Panc1 (cell line): ENCODE data around the gene ERC2. TPM values are rescaled to one million over a fixed set of nuclear protein-coding genes. Genes with fewer than 3 reads are reported as not detected.

Source experiments
- ATAC-seq: fragments of 200-7000 bp; cut with Tn5 transposase; 2 replicates; pipeline ENCODE4 v1.9.1; 2020; ENCODE audit warnings: mild to moderate bottlenecking, moderate library complexity
- BruUV-seq: library from RNA; stranded (reverse); fragments of 400-500 nt; replicated peaks from 2 replicates; lab custom pipeline; 2021; lab: Mats Ljungman, UMichigan
- CTCF ChIA-PET: fragments of 300-600 bp; sonication (Branson Sonifier 250); formaldehyde crosslinking; loops from one replicate; lab custom pipeline; 2022; ENCODE audit warnings: antibody characterized with exemption; lab: Charles Lee
- POLR2A ChIA-PET: fragments of 300-600 bp; sonication (Branson Sonifier 250); formaldehyde crosslinking; loops from one replicate; lab custom pipeline; 2022; ENCODE audit warnings: antibody characterized with exemption; lab: Charles Lee
- DNase-seq: peaks from one replicate; pipeline ENCODE4 v3.0.0-alpha.2; 2010; ENCODE audit warnings: low read depth, low spot score
- H3K27ac ChIP-seq: 2 replicates; pipeline ENCODE4 v1.5.1; 2011; ENCODE audit warnings: mild to moderate bottlenecking, low read length, inconsistent platforms
- H3K27me3 ChIP-seq: fragments of 200-500 bp; sonication (Bioruptor generic); 2 replicates; pipeline ENCODE4 v1.6.0; 2014; ENCODE audit warnings: low read length, inconsistent platforms; ENCODE audit not compliant: control insufficient read depth, insufficient read depth
- H3K36me3 ChIP-seq: fragments of 200-500 bp; sonication (Bioruptor generic); 2 replicates; pipeline ENCODE4 v1.5.1; 2014; ENCODE audit warnings: inconsistent platforms, mild to moderate bottlenecking, low read length, moderate library complexity; ENCODE audit not compliant: control insufficient read depth, insufficient read depth
- H3K4me1 ChIP-seq: 2 replicates; pipeline ENCODE4 v1.5.1; 2011; ENCODE audit warnings: inconsistent platforms, mild to moderate bottlenecking, low read length, moderate library complexity; ENCODE audit not compliant: control insufficient read depth, insufficient read depth
- H3K4me3 ChIP-seq, 2 experiments: 2 replicates each; pipeline ENCODE4 v1.5.1; 2011 to 2012; ENCODE audit warnings: low read depth in 2 of 2, low read length in 2 of 2, mild to moderate bottlenecking in 2 of 2, inconsistent platforms in 1 of 2, moderate library complexity in 1 of 2
- H3K9me3 ChIP-seq: fragments of 200-500 bp; sonication (Bioruptor generic); 2 replicates; pipeline ENCODE4 v1.5.1; 2014; ENCODE audit warnings: low read depth, mild to moderate bottlenecking, inconsistent platforms, low read length, moderate library complexity; ENCODE audit not compliant: control insufficient read depth, insufficient read depth
- POLR2AphosphoS5 ChIP-seq: IDR thresholded peaks from 2 replicates; pipeline ENCODE4 v1.6.1; 2012; ENCODE audit warnings: mild to moderate bottlenecking, low read depth, low read length, moderate library complexity
- SIN3A ChIP-seq: IDR thresholded peaks from 2 replicates; pipeline ENCODE4 v1.6.1; 2012; ENCODE audit warnings: low read depth, mild to moderate bottlenecking, low read length, moderate library complexity, borderline replicate concordance; ENCODE audit not compliant: insufficient read depth
- TCF7L2 ChIP-seq: IDR thresholded peaks from 2 replicates; pipeline ENCODE4 v1.6.1; 2011; ENCODE audit warnings: mild to moderate bottlenecking, low read depth, low read length, inconsistent platforms
- in situ Hi-C: cut with HindIII; loops from 2 replicates; pipeline ENCODE4 v1.10.0; 2016; ENCODE audit warnings: low sequenced_read_pairs, low pct_unique_long_range_greater_than_20kb
- intact Hi-C: fragments of 100-400 bp; cut with micrococcal nuclease; formaldehyde crosslinking; loops from one replicate; pipeline ENCODE4 v1.10.0; 2022; ENCODE audit not compliant: unreplicated experiment
- total RNA-seq: library from RNA; stranded (reverse); gene quantifications from one replicate; pipeline ENCODE4 v1.2.1, GENCODE V29; 2021; ENCODE audit not compliant: unreplicated experiment
- TF ChIP-seq, protein P1 (sequence below): fragments of 450-650 bp; IDR thresholded peaks from 2 replicates; pipeline ENCODE4 v1.5.1; 2017; ENCODE audit warnings: mild to moderate bottlenecking
- TF ChIP-seq, protein P2 (sequence below), 2 experiments: IDR thresholded peaks; 2 replicates each; pipeline ENCODE4 v1.6.1; 2011 to 2012; ENCODE audit warnings: low read depth in 2 of 2, control low read depth in 1 of 2, low read length in 1 of 2, mild to moderate bottlenecking in 1 of 2, moderate library complexity in 1 of 2; ENCODE audit not compliant: insufficient read depth in 1 of 2

The ERC2 gene
- total RNA-seq, 1 experiment from 2014 or later, result 0.33 TPM

DNA sequence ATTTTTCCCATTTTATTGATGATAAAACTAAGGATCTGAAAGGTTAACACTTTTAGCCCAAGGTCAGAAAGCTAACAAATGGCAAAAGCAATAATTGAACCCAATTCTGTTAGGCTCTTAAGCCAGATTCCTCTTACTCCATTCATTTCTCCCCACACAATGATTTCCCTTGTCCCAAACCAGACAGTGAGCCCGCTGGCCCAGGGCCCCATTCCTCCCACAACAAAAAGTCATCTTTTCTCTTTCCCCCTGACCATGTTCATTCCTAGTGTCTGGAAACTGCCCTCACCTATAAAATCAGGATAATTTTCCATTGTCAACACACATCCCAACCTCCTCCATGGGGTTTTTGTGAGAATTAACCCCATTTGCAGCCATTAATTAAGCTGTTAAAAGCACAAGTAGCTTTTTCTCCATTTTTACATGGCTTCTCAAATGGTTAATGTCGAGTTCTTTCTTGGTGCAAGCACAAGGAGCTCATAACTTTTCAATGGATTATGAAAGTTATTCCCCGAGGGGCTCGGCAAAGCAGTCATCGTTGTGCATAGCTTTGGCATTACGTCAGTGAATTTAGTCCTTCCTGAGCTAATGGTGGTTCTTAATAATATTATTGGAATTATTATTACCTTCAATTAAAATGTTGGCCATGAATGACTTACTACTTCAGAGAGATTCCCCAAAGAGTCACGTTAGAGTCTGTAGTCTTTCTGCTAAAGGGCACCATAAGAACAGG lies 830.2 kb downstream of the ERC2 start:
- BruUV-seq, result no TSS peak
- no peaks in the 10 kb centered on the region for H3K27me3 ChIP-seq
- ATAC-seq (no peak), DNase-seq (no peak)
- TF ChIP-seq SIN3A (no peak), TCF7L2 (no peak), POLR2AphosphoS5 (no peak)
- TF ChIP-seq, protein P1, sequence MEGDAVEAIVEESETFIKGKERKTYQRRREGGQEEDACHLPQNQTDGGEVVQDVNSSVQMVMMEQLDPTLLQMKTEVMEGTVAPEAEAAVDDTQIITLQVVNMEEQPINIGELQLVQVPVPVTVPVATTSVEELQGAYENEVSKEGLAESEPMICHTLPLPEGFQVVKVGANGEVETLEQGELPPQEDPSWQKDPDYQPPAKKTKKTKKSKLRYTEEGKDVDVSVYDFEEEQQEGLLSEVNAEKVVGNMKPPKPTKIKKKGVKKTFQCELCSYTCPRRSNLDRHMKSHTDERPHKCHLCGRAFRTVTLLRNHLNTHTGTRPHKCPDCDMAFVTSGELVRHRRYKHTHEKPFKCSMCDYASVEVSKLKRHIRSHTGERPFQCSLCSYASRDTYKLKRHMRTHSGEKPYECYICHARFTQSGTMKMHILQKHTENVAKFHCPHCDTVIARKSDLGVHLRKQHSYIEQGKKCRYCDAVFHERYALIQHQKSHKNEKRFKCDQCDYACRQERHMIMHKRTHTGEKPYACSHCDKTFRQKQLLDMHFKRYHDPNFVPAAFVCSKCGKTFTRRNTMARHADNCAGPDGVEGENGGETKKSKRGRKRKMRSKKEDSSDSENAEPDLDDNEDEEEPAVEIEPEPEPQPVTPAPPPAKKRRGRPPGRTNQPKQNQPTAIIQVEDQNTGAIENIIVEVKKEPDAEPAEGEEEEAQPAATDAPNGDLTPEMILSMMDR, result no peak
- TF ChIP-seq, protein P2, sequence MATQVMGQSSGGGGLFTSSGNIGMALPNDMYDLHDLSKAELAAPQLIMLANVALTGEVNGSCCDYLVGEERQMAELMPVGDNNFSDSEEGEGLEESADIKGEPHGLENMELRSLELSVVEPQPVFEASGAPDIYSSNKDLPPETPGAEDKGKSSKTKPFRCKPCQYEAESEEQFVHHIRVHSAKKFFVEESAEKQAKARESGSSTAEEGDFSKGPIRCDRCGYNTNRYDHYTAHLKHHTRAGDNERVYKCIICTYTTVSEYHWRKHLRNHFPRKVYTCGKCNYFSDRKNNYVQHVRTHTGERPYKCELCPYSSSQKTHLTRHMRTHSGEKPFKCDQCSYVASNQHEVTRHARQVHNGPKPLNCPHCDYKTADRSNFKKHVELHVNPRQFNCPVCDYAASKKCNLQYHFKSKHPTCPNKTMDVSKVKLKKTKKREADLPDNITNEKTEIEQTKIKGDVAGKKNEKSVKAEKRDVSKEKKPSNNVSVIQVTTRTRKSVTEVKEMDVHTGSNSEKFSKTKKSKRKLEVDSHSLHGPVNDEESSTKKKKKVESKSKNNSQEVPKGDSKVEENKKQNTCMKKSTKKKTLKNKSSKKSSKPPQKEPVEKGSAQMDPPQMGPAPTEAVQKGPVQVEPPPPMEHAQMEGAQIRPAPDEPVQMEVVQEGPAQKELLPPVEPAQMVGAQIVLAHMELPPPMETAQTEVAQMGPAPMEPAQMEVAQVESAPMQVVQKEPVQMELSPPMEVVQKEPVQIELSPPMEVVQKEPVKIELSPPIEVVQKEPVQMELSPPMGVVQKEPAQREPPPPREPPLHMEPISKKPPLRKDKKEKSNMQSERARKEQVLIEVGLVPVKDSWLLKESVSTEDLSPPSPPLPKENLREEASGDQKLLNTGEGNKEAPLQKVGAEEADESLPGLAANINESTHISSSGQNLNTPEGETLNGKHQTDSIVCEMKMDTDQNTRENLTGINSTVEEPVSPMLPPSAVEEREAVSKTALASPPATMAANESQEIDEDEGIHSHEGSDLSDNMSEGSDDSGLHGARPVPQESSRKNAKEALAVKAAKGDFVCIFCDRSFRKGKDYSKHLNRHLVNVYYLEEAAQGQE (IDR thresholded peaks at IDR 0.05; ENCODE audit: insufficient read depth in 1 of 2, low read depth in 2 of 2, low read length in 1 of 2), result no peak
- POLR2A ChIA-PET, result no interaction called here
- intact Hi-C loops, result no loop called here
- no peaks in the 10 kb centered on the region for H3K9me3 ChIP-seq
- H3K36me3 ChIP-seq, result no peaks in the 10 kb centered on the region
- in situ Hi-C loops, result no loop called here
- no peaks in the 10 kb centered on the region for H3K4me1 ChIP-seq
- H3K27ac ChIP-seq, result no peak overlapping the region
- CTCF ChIA-PET, result no interaction called here
- H3K4me3 ChIP-seq, result no peak overlapping the region

GRCh38 chr3:55636300-55637195 lies 831.7 kb downstream of the ERC2 start:
- ChIA-PET POLR2A (no interaction called here), CTCF (no interaction called here)
- Histone ChIP-seq H3K4me3 (no peak overlapping the region), H3K4me1 (no peaks in the 10 kb centered on the region), H3K27me3 (no peaks in the 10 kb centered on the region), H3K9me3 (no peaks in the 10 kb centered on the region), H3K27ac (no peak overlapping the region), H3K36me3 (no peaks in the 10 kb centered on the region)
- ATAC-seq (no peak), DNase-seq (no peak)
- no TSS peak for BruUV-seq
- in situ Hi-C loops (no loop called here), intact Hi-C loops (no loop called here)
- no peak for TF ChIP-seq TCF7L2

- no peak overlapping the region for H3K27ac ChIP-seq
- intact Hi-C loops, result no loop called here
- no peaks in the 10 kb centered on the region for H3K36me3 ChIP-seq
- no peak for DNase-seq
- H3K4me1 ChIP-seq, result no peaks in the 10 kb centered on the region
- POLR2A ChIA-PET, result no interaction called here
- no peak for ATAC-seq
- in situ Hi-C loops, result no loop called here
- H3K9me3 ChIP-seq, result no peaks in the 10 kb centered on the region
- no TSS peak for BruUV-seq
- CTCF ChIA-PET, result no interaction called here
- H3K4me3 ChIP-seq, result no peak overlapping the region
- TF ChIP-seq SIN3A (no peak), POLR2AphosphoS5 (no peak), TCF7L2 (no peak)
- TF ChIP-seq, protein P2 (IDR thresholded peaks at IDR 0.05; ENCODE audit: insufficient read depth in 1 of 2, low read depth in 2 of 2, low read length in 1 of 2), result no peak
- TF ChIP-seq, protein P1, result no peak
- H3K27me3 ChIP-seq, result no peaks in the 10 kb centered on the region
Observed at GRCh38 chr3:55634345-55634744, 833.9 kb downstream of the ERC2 start.
